Chondrocyte (in vitro differentiated cells): ENCODE measurements around the gene SCN4A. TPM values are rescaled to one million over a fixed set of nuclear protein-coding genes. Genes with fewer than 3 reads are reported as not detected.

ENCODE experiments used
- DNase-seq: peaks from one replicate; pipeline ENCODE4 v3.0.0; 2021; ENCODE audit warnings: mixed read lengths, low spot score
- H3K27ac Mint-ChIP-seq: one replicate; pipeline ENCODE4 v1.8.0; 2021; ENCODE audit warnings: mild to moderate bottlenecking, moderate library complexity, mixed read lengths; ENCODE audit not compliant: unreplicated experiment
- H3K27me3 Mint-ChIP-seq: 2 replicates; pipeline ENCODE4 v1.8.0; 2021; ENCODE audit warnings: low read depth, mixed read lengths
- H3K36me3 Mint-ChIP-seq: 2 replicates; pipeline ENCODE4 v1.8.0; 2021; ENCODE audit warnings: low read depth, mixed read lengths
- H3K4me1 Mint-ChIP-seq: 2 replicates; pipeline ENCODE4 v1.8.0; 2021; ENCODE audit warnings: low read depth, mild to moderate bottlenecking, mixed read lengths
- H3K4me3 Mint-ChIP-seq: one replicate; pipeline ENCODE4 v1.8.0; 2021; ENCODE audit warnings: mild to moderate bottlenecking, moderate library complexity, mixed read lengths; ENCODE audit not compliant: unreplicated experiment
- H3K9me3 Mint-ChIP-seq: 2 replicates; pipeline ENCODE4 v1.8.0; 2021; ENCODE audit warnings: low read depth, mixed read lengths
- CTCF ChIP-seq: fragments of 200-600 bp; sonication (generic); IDR thresholded peaks from 2 replicates; pipeline ENCODE4 v1.5.0; 2021; ENCODE audit warnings: antibody characterized with exemption, mild to moderate bottlenecking, moderate library complexity
- total RNA-seq: library from RNA; stranded (reverse); gene quantifications from 3 replicates; pipeline ENCODE4 v1.2.1, GENCODE V29; 2021

SCN4A gene
- total RNA-seq, 1 donor from 2014 or later: not detected

GRCh38 chr17:64016231-64016784 is 43.6 kb upstream of the SCN4A start:
- Mint-ChIP-seq H3K9me3 (no peaks in the 10 kb centered on the region), H3K4me1 (no peaks in the 10 kb centered on the region), H3K36me3 (no peaks in the 10 kb centered on the region), H3K4me3 (no peak overlapping the region), H3K27ac (no peak overlapping the region), H3K27me3 (peaks cover 7% of the 10 kb centered on the region)
- no peak for DNase-seq
- peak; percentile 49 for TF ChIP-seq CTCF

GRCh38 chr17:64015447-64015846 is 42.7 kb upstream of the SCN4A start:
- no peak for DNase-seq
- peaks cover 7% of the 10 kb centered on the region for H3K27me3 Mint-ChIP-seq
- no peak for TF ChIP-seq CTCF
- H3K36me3 Mint-ChIP-seq: no peaks in the 10 kb centered on the region
- no peaks in the 10 kb centered on the region for H3K9me3 Mint-ChIP-seq
- no peak overlapping the region for H3K4me3 Mint-ChIP-seq
- H3K4me1 Mint-ChIP-seq: no peaks in the 10 kb centered on the region
- H3K27ac Mint-ChIP-seq: no peak overlapping the region

- Mint-ChIP-seq H3K4me1 (peaks cover 9% of the 10 kb centered on the region), H3K4me3 (no peak overlapping the region), H3K27me3 (peaks cover 4% of the 10 kb centered on the region), H3K9me3 (no peaks in the 10 kb centered on the region), H3K36me3 (no peaks in the 10 kb centered on the region), H3K27ac (no peak overlapping the region)
- no peak for TF ChIP-seq CTCF
- DNase-seq: no peak
Measured at GRCh38 chr17:64009571-64010402, 37.1 kb upstream of the SCN4A start.

- Mint-ChIP-seq H3K9me3 (no peaks in the 10 kb centered on the region), H3K4me1 (peaks cover 9% of the 10 kb centered on the region), H3K27ac (no peak overlapping the region), H3K27me3 (peaks cover 4% of the 10 kb centered on the region), H3K36me3 (no peaks in the 10 kb centered on the region), H3K4me3 (no peak overlapping the region)
- no peak for TF ChIP-seq CTCF
- DNase-seq: no peak
Measured at GRCh38 chr17:64008830-64009229, 36.1 kb upstream of the SCN4A start.

GRCh38 chr17:64008346-64008745 is 35.6 kb upstream of the SCN4A start:
- TF ChIP-seq CTCF: no peak
- Mint-ChIP-seq H3K4me3 (no peak overlapping the region), H3K4me1 (peaks cover 9% of the 10 kb centered on the region), H3K9me3 (no peaks in the 10 kb centered on the region), H3K36me3 (no peaks in the 10 kb centered on the region), H3K27ac (no peak overlapping the region), H3K27me3 (peaks cover 5% of the 10 kb centered on the region)
- DNase-seq: no peak
